Mesenchymal stem cell (in vitro differentiated cells and primary cell): ENCODE data around the gene GJC2.

Experiments
- DNase-seq: peaks from one replicate; pipeline ENCODE4 v3.0.0-alpha.2; 2013
- H2AFZ ChIP-seq: one replicate; pipeline ENCODE4 v1.6.1; 2013; ENCODE audit warnings: low read depth, mild to moderate bottlenecking, control low read depth, inconsistent platforms, low read length, moderate library complexity
- H2AK5ac ChIP-seq: 2 replicates; pipeline ENCODE4 v1.6.1; 2013; ENCODE audit warnings: low read length, moderate library complexity, mild to moderate bottlenecking, inconsistent platforms; ENCODE audit not compliant: severe bottlenecking
- H2BK120ac ChIP-seq: one replicate; pipeline ENCODE4 v1.6.1; 2013; ENCODE audit warnings: low read depth, mild to moderate bottlenecking, inconsistent platforms, low read length, moderate library complexity
- H2BK12ac ChIP-seq, 2 experiments: one replicate each; pipeline ENCODE4 v1.6.1; 2013; ENCODE audit warnings: inconsistent platforms in 2 of 2, low read length in 2 of 2, mild to moderate bottlenecking in 2 of 2, moderate library complexity in 2 of 2, control low read depth in 1 of 2
- H2BK15ac ChIP-seq: one replicate; pipeline ENCODE4 v1.6.1; 2013; ENCODE audit warnings: mild to moderate bottlenecking, low read depth, inconsistent platforms; ENCODE audit not compliant: poor library complexity, severe bottlenecking
- H2BK5ac ChIP-seq: 2 replicates; pipeline ENCODE4 v1.6.1; 2013; ENCODE audit warnings: low read depth, mild to moderate bottlenecking, low read length, control low read depth, inconsistent platforms; ENCODE audit not compliant: poor library complexity, severe bottlenecking
- H3K14ac ChIP-seq, 2 experiments: one replicate each; pipeline ENCODE4 v1.6.1; 2013; ENCODE audit warnings: inconsistent platforms in 2 of 2, low read length in 2 of 2, control low read depth in 1 of 2, mild to moderate bottlenecking in 1 of 2, moderate library complexity in 1 of 2
- H3K18ac ChIP-seq, 2 experiments: one replicate each; pipeline ENCODE4 v1.6.1; 2013; ENCODE audit warnings: inconsistent platforms in 2 of 2, low read length in 2 of 2, control low read depth in 1 of 2, low read depth in 1 of 2, mild to moderate bottlenecking in 1 of 2
- H3K23ac ChIP-seq, 2 experiments: one replicate each; pipeline ENCODE4 v1.6.1; 2013; ENCODE audit warnings: inconsistent platforms in 2 of 2, low read length in 2 of 2, mild to moderate bottlenecking in 2 of 2, moderate library complexity in 2 of 2, control low read depth in 1 of 2
- H3K27ac ChIP-seq: 2 replicates; pipeline ENCODE4 v1.5.1; 2013; ENCODE audit warnings: mild to moderate bottlenecking, moderate library complexity, low read length, control low read depth, inconsistent platforms; ENCODE audit not compliant: poor library complexity, severe bottlenecking
- H3K27me3 ChIP-seq, 2 experiments: 2 replicates each; pipeline versions ENCODE4 v1.6.1 to v1.7.0; 2013; ENCODE audit warnings: low read length in 2 of 2, mild to moderate bottlenecking in 2 of 2, moderate library complexity in 2 of 2, control low read depth in 1 of 2, inconsistent platforms in 1 of 2; ENCODE audit not compliant: control insufficient read depth in 1 of 2, insufficient read depth in 1 of 2
- H3K36me3 ChIP-seq, 2 experiments: 2 replicates each; pipeline versions ENCODE4 v1.6.1 to v1.7.0; 2013; ENCODE audit warnings: low read length in 2 of 2, control low read depth in 1 of 2, inconsistent platforms in 1 of 2, low read depth in 1 of 2, mild to moderate bottlenecking in 1 of 2; ENCODE audit not compliant: insufficient read depth in 2 of 2, control insufficient read depth in 1 of 2
- H3K4ac ChIP-seq, 2 experiments: one replicate each; pipeline ENCODE4 v1.6.1; 2013; ENCODE audit warnings: inconsistent platforms in 2 of 2, low read length in 2 of 2, mild to moderate bottlenecking in 2 of 2, moderate library complexity in 2 of 2, control low read depth in 1 of 2, low read depth in 1 of 2
- H3K4me1 ChIP-seq: 2 replicates; pipeline ENCODE4 v1.6.1; 2013; ENCODE audit warnings: low read depth, low read length, control low read depth; ENCODE audit not compliant: control insufficient read depth, insufficient read depth
- H3K4me2 ChIP-seq: 2 replicates; pipeline ENCODE4 v1.6.1; 2013; ENCODE audit warnings: low read length, mild to moderate bottlenecking, inconsistent platforms; ENCODE audit not compliant: poor library complexity, severe bottlenecking
- H3K4me3 ChIP-seq, 2 experiments: 2 replicates each; pipeline versions ENCODE4 v1.5.1 to v1.7.0; 2013; ENCODE audit warnings: low read length in 2 of 2, mild to moderate bottlenecking in 2 of 2, control low read depth in 1 of 2, low read depth in 1 of 2; ENCODE audit not compliant: insufficient read depth in 1 of 2
- H3K79me1 ChIP-seq: replicated peaks from 2 replicates; pipeline ENCODE4 v1.6.1; 2013; ENCODE audit warnings: mild to moderate bottlenecking, control low read depth, low read length, inconsistent platforms; ENCODE audit not compliant: poor library complexity, severe bottlenecking
- H3K9ac ChIP-seq: 2 replicates; pipeline ENCODE4 v1.7.0; 2013; ENCODE audit warnings: mild to moderate bottlenecking, low read length, moderate library complexity
- H3K9me3 ChIP-seq: 2 replicates; pipeline ENCODE4 v1.7.0; 2013; ENCODE audit warnings: mild to moderate bottlenecking, low read length; ENCODE audit not compliant: control insufficient read depth
- H4K8ac ChIP-seq: one replicate; pipeline ENCODE4 v1.6.1; 2013; ENCODE audit warnings: inconsistent platforms, mild to moderate bottlenecking, low read length, moderate library complexity
- H4K91ac ChIP-seq: one replicate; pipeline ENCODE4 v1.6.1; 2013; ENCODE audit warnings: mild to moderate bottlenecking, low read length, inconsistent platforms
- WGBS: methylation state at CpG from one replicate; pipeline ENCODE4 v1.1.7; 2013; ENCODE audit warnings: mixed read lengths; 5-methylcytosine and 5-hydroxymethylcytosine counted together

Gene GJC2

GRCh38 chr1:228168563-228169270 is 19.0 kb downstream of the GJC2 start:
- H3K18ac ChIP-seq, result no peak overlapping the region
- 88% methylated on average over 12 of the region's 12 CpGs for WGBS
- H3K23ac ChIP-seq, result peak overlapping the region in 1 of 2 experiments; percentile 79
- H3K14ac ChIP-seq, result no peak overlapping the region
- no peaks in the 10 kb centered on the region for H3K9me3 ChIP-seq
- H3K36me3 ChIP-seq, result peaks cover 0 to 22% of the 10 kb centered on the region in 2 experiments
- no peak overlapping the region for H2BK5ac ChIP-seq
- no peak overlapping the region for H2BK120ac ChIP-seq
- H3K4me3 ChIP-seq, result no peak overlapping the region
- no peak overlapping the region for H3K27ac ChIP-seq
- no peak overlapping the region for H2AFZ ChIP-seq
- H2AK5ac ChIP-seq, result no peak overlapping the region
- peaks cover 48% of the 10 kb centered on the region for H3K79me1 ChIP-seq
- no peak overlapping the region for H3K4me2 ChIP-seq
- peaks cover 16% of the 10 kb centered on the region for H3K4me1 ChIP-seq
- H4K8ac ChIP-seq, result no peak overlapping the region
- H3K9ac ChIP-seq, result no peak overlapping the region
- DNase-seq, result no peak
- H4K91ac ChIP-seq, result no peak overlapping the region
- H2BK15ac ChIP-seq, result no peak overlapping the region
- H3K4ac ChIP-seq, result no peak overlapping the region
- H3K27me3 ChIP-seq, result no peaks in the 10 kb centered on the region
- peak overlapping the region in 1 of 2 experiments; percentile 10 for H2BK12ac ChIP-seq

GRCh38 chr1:228169345-228169744 is 19.6 kb downstream of the GJC2 start:
- peak; percentile 38 for DNase-seq
- H3K14ac ChIP-seq, result no peak overlapping the region
- no peak overlapping the region for H3K4me3 ChIP-seq
- H3K79me1 ChIP-seq, result peaks cover 46% of the 10 kb centered on the region
- no peak overlapping the region for H3K23ac ChIP-seq
- WGBS, result 97% methylated on average over 2 of the region's 2 CpGs
- H4K8ac ChIP-seq, result no peak overlapping the region
- H2AK5ac ChIP-seq, result no peak overlapping the region
- H3K4me1 ChIP-seq, result peaks cover 18% of the 10 kb centered on the region
- H3K18ac ChIP-seq, result no peak overlapping the region
- no peaks in the 10 kb centered on the region for H3K27me3 ChIP-seq
- no peak overlapping the region for H2BK15ac ChIP-seq
- H4K91ac ChIP-seq, result no peak overlapping the region
- H3K9me3 ChIP-seq, result no peaks in the 10 kb centered on the region
- no peak overlapping the region for H3K9ac ChIP-seq
- no peak overlapping the region for H2BK120ac ChIP-seq
- no peak overlapping the region for H3K4ac ChIP-seq
- H3K4me2 ChIP-seq, result no peak overlapping the region
- H3K27ac ChIP-seq, result no peak overlapping the region
- no peak overlapping the region for H2BK12ac ChIP-seq
- no peak overlapping the region for H2AFZ ChIP-seq
- H3K36me3 ChIP-seq, result peaks cover 0 to 17% of the 10 kb centered on the region in 2 experiments
- H2BK5ac ChIP-seq, result no peak overlapping the region

DNA sequence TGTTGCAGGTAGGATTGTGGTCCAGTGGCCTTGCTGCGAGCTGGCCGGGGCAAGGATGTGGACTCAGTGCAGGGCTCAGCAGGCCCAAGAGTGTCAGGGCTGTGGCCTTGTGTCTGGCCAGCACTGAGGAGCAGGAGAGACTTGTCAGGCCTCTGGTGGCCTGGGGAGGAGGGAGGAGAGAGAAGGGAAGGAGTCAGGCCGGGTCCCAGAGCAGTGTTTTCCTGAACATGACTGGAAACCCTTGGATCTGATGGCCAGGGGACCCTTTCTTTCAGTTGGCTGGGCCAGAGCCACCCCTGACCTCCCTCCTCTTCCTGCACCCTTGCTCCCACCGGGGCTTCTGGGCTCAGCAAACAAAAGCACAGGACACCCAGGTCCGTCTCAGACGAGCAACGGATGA is 20.9 kb downstream of the GJC2 start:
- Histone ChIP-seq H2AK5ac (no peak overlapping the region), H3K9ac (no peak overlapping the region), H3K36me3 (peaks cover 5 to 29% of the 10 kb centered on the region in 2 experiments), H3K27me3 (no peaks in the 10 kb centered on the region), H3K4me2 (no peak overlapping the region), H3K27ac (no peak overlapping the region), H4K8ac (no peak overlapping the region), H3K9me3 (no peaks in the 10 kb centered on the region), H3K14ac (no peak overlapping the region), H3K18ac (no peak overlapping the region), H2BK5ac (no peak overlapping the region), H2BK12ac (no peak overlapping the region), H4K91ac (no peak overlapping the region), H3K4ac (no peak overlapping the region), H3K4me1 (peaks cover 15% of the 10 kb centered on the region), H3K23ac (no peak overlapping the region), H2AFZ (no peak overlapping the region), H2BK15ac (no peak overlapping the region), H3K79me1 (peaks cover 54% of the 10 kb centered on the region), H2BK120ac (no peak overlapping the region), H3K4me3 (no peak overlapping the region)
- DNase-seq, result no peak
- WGBS, result 96% methylated on average over 6 of the region's 7 CpGs

GRCh38 chr1:228171221-228171891 is 21.6 kb downstream of the GJC2 start:
- Histone ChIP-seq H3K23ac (no peak overlapping the region), H3K4ac (no peak overlapping the region), H3K9ac (no peak overlapping the region), H3K4me2 (no peak overlapping the region), H2BK5ac (no peak overlapping the region), H2BK12ac (no peak overlapping the region), H3K4me1 (peaks cover 13% of the 10 kb centered on the region), H3K27ac (no peak overlapping the region), H3K36me3 (peaks cover 5 to 35% of the 10 kb centered on the region in 2 experiments), H3K14ac (no peak overlapping the region), H3K18ac (no peak overlapping the region), H3K9me3 (no peaks in the 10 kb centered on the region), H2BK15ac (peak overlapping the region; percentile 2), H2AFZ (no peak overlapping the region), H2AK5ac (no peak overlapping the region), H3K79me1 (peaks cover 55% of the 10 kb centered on the region), H3K4me3 (no peak overlapping the region), H3K27me3 (no peaks in the 10 kb centered on the region), H2BK120ac (no peak overlapping the region), H4K8ac (no peak overlapping the region), H4K91ac (no peak overlapping the region)
- WGBS, result 83% methylated on average over 10 of the region's 10 CpGs
- DNase-seq, result no peak
